Measurements from ENCODE around the gene SMC4.

DNA sequence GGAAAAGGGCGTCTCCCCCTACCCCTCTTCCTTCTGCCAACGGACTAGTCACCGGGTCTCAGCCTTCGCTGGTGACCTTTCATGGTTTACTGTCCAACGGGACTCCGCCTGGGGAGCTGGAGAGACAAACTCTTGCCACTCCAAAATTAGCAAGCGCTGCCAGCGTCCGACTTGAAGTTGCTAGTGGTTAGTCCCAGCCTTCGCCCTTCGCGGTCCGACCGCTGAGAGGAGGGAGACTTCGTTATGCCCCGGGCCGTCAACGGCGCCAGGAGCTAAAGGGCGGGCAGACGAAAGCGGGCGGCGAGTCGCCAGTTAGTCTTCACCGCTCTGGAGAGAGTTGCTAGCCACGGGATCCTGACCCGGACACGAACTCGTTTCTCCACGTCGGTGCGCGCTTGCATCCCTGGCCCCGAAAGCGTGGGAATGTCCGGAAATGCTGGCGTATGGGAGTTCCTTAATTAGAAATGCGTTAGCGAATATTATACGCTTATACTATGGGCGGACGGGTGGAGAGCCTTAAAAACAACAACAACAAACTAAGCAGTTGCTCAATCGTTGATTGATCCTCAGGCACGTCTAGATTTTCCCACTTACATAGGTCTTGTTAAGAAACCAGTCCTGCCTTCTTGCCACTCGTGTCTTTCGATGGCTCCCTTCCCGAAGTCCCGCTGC is 716 bp downstream of the SMC4 start:
- TF ChIP-seq, protein P1, sequence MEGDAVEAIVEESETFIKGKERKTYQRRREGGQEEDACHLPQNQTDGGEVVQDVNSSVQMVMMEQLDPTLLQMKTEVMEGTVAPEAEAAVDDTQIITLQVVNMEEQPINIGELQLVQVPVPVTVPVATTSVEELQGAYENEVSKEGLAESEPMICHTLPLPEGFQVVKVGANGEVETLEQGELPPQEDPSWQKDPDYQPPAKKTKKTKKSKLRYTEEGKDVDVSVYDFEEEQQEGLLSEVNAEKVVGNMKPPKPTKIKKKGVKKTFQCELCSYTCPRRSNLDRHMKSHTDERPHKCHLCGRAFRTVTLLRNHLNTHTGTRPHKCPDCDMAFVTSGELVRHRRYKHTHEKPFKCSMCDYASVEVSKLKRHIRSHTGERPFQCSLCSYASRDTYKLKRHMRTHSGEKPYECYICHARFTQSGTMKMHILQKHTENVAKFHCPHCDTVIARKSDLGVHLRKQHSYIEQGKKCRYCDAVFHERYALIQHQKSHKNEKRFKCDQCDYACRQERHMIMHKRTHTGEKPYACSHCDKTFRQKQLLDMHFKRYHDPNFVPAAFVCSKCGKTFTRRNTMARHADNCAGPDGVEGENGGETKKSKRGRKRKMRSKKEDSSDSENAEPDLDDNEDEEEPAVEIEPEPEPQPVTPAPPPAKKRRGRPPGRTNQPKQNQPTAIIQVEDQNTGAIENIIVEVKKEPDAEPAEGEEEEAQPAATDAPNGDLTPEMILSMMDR (IDR thresholded peaks at IDR 0.05; ENCODE audit: low read depth, low read length), result no peak
- TF ChIP-seq POLR2A (IDR thresholded peaks at IDR 0.05; ENCODE audit: extremely low read depth, insufficient read length), result peak; percentile 8
- TF ChIP-seq MAX (IDR thresholded peaks at IDR 0.05; ENCODE audit: low read depth, low read length), result no peak

Data from NB4 (cell line).